PFSK-1 (cell line): ENCODE measurements around the gene LIN9.

Experiments used
- FOXP2 ChIP-seq: optimal IDR thresholded peaks from 2 replicates; pipeline ENCODE3; 2011; ENCODE audit warnings: borderline replicate concordance, control low read depth, inconsistent platforms; ENCODE audit not compliant: insufficient read depth; ENCODE audit errors: extremely low read length, extremely low read depth
- POLR2AphosphoS5 ChIP-seq: IDR thresholded peaks from 2 replicates; pipeline ENCODE4 v1.6.1; 2012; ENCODE audit warnings: low read depth, mild to moderate bottlenecking, control low read depth, low read length, moderate library complexity
- SIN3A ChIP-seq: IDR thresholded peaks from 2 replicates; pipeline ENCODE4 v1.6.1; 2012; ENCODE audit warnings: mild to moderate bottlenecking, low read length, moderate library complexity, borderline replicate concordance; ENCODE audit not compliant: insufficient read depth
- TAF1 ChIP-seq: IDR thresholded peaks from 2 replicates; pipeline ENCODE4 v1.6.1; 2012; ENCODE audit warnings: low read length, control low read depth, borderline replicate concordance; ENCODE audit not compliant: insufficient read depth
- TF ChIP-seq, protein P1 (sequence below), 2 experiments: IDR thresholded peaks; 2 replicates each; pipeline versions ENCODE4 v1.6.1 to v1.8.0; 2011 to 2012; ENCODE audit warnings: low read depth in 2 of 2, low read length in 2 of 2, control low read depth in 1 of 2, inconsistent platforms in 1 of 2, mild to moderate bottlenecking in 1 of 2, moderate library complexity in 1 of 2; ENCODE audit not compliant: insufficient read depth in 1 of 2

LIN9 gene

DNA sequence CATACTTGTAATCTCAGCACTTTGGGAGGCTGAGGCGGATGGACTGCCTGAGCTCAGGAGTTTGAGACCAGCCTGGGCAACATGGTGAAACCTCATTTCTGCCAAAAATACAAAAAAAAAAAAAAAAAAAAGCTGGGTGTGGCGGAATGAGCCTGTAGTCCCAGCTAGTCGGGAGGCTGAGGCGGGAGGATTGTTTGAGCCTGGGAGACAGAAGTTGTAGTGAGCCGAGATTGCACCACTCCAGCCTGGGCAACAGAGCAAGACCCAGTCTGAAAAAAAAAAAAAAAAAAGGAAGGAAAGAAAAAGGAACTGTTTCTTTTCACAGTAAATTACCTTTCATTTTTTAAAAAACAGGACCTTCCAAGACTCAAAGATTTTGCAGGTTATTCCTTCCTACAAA is 29.5 kb downstream of the LIN9 start:
- TF ChIP-seq TAF1 = no peak
- no peak for TF ChIP-seq SIN3A
- TF ChIP-seq, protein P1, sequence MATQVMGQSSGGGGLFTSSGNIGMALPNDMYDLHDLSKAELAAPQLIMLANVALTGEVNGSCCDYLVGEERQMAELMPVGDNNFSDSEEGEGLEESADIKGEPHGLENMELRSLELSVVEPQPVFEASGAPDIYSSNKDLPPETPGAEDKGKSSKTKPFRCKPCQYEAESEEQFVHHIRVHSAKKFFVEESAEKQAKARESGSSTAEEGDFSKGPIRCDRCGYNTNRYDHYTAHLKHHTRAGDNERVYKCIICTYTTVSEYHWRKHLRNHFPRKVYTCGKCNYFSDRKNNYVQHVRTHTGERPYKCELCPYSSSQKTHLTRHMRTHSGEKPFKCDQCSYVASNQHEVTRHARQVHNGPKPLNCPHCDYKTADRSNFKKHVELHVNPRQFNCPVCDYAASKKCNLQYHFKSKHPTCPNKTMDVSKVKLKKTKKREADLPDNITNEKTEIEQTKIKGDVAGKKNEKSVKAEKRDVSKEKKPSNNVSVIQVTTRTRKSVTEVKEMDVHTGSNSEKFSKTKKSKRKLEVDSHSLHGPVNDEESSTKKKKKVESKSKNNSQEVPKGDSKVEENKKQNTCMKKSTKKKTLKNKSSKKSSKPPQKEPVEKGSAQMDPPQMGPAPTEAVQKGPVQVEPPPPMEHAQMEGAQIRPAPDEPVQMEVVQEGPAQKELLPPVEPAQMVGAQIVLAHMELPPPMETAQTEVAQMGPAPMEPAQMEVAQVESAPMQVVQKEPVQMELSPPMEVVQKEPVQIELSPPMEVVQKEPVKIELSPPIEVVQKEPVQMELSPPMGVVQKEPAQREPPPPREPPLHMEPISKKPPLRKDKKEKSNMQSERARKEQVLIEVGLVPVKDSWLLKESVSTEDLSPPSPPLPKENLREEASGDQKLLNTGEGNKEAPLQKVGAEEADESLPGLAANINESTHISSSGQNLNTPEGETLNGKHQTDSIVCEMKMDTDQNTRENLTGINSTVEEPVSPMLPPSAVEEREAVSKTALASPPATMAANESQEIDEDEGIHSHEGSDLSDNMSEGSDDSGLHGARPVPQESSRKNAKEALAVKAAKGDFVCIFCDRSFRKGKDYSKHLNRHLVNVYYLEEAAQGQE (IDR thresholded peaks at IDR 0.05; ENCODE audit: insufficient read depth in 1 of 2, low read depth in 2 of 2, low read length in 2 of 2) = no peak
- TF ChIP-seq POLR2AphosphoS5 = no peak
- TF ChIP-seq FOXP2 = no peak

DNA sequence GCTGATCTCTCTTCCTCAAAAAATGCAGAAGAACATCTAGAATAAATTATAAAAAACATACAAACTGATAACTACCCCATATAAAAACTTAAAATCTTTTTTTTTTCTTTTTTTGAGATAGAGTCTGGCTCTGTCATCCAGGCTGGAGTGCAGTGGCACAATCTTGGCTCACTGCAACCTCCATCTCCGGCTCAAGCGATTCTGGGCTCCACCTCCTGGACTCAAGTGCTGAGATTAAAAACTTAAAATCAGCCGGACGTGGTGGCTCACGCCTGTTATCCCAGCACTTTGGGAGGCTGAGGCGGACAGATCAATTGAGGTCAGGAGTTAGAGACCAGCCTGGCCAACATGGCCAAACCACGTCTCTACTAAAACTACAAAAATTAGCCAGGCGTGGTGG is 31.1 kb downstream of the LIN9 start:
- TF ChIP-seq SIN3A = no peak
- TF ChIP-seq TAF1 = no peak
- no peak for TF ChIP-seq POLR2AphosphoS5
- TF ChIP-seq, protein P1 (IDR thresholded peaks at IDR 0.05; ENCODE audit: insufficient read depth in 1 of 2, low read depth in 2 of 2, low read length in 2 of 2) = no peak
- TF ChIP-seq FOXP2 = no peak

DNA sequence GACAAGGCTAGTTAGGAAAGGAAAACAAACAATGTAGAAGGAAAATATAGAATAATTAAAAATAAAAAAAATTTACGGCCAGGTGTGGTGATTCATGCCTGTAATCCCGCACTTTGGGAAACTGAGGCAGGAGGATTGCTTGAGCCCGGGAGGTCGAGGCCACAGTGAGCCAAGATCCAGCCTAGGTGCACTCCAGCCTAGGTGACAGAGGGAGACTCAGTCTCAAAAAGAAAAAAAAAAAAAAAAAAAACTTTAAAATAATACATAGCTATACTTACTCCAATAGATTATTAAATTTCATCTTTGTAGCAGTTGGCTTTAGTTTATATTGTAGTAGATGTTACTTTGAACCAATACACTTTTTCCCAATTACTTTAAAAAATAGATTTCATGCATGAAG is 32.0 kb downstream of the LIN9 start:
- TF ChIP-seq, protein P1 (IDR thresholded peaks at IDR 0.05; ENCODE audit: insufficient read depth in 1 of 2, low read depth in 2 of 2, low read length in 2 of 2) = no peak
- TF ChIP-seq TAF1 (no peak), FOXP2 (no peak), POLR2AphosphoS5 (no peak), SIN3A (no peak)

DNA sequence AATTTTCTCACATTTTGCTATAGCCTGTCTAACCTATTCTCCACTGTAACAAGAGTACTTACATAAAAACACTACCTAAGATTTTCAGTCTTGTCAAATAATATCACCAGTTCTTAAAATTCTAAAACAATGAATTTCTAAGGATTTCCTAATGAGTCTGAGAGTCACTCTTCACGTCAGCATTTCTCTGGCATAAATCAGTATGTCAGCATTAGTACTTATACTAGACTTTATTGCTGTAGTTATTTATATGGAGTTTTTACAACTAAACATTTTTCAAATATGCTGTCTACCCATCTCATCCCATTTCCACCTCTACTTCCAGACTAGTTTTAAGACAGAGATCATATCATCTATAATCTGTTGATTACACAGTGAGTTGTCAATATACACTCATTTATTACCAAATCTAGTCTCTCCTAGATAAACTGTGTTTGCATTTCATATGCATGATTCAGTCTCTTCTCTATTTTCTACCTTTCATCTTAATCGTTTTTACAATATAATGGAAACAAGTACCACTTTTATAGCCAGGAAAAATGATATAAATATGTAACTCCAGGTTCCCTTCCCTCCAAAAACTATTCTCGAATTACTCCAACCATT is 32.8 kb downstream of the LIN9 start:
- TF ChIP-seq, protein P1 (IDR thresholded peaks at IDR 0.05; ENCODE audit: insufficient read depth in 1 of 2, low read depth in 2 of 2, low read length in 2 of 2) = no peak
- TF ChIP-seq SIN3A = no peak

DNA sequence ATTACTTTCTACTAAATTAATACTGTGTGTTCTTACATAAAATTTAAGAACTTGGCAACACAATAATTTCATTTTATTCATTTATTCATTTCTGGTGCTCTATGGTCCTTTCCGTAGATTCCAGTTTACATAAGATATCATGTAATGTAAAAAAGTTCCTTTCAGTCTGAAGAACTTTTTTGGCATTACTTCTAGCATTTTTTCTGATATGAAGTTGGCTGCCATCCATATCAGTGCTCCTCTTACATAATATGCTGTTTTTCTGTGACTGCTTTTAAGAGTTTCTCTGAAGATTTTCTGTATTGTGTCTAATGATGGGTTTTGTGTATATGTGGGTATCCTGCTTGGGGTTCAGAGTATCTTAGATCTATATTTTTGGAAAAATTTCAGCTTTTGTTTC is 34.8 kb downstream of the LIN9 start:
- TF ChIP-seq FOXP2 (no peak), SIN3A (no peak), TAF1 (no peak), POLR2AphosphoS5 (no peak)
- TF ChIP-seq, protein P1 (IDR thresholded peaks at IDR 0.05; ENCODE audit: insufficient read depth in 1 of 2, low read depth in 2 of 2, low read length in 2 of 2) = no peak
